Breast epithelium (tissue), 3 donors: Measurements from ENCODE around the gene AGPAT3.

ENCODE experiments used
- CTCF ChIP-seq, 3 donors: fragments of 450-650 bp; IDR thresholded peaks; one replicate each; pipeline ENCODE4 v1.5.1; 2016 to 2017; ENCODE audit warnings: antibody characterized with exemption in 3 of 3, mild to moderate bottlenecking in 3 of 3, moderate library complexity in 3 of 3
- POLR2A ChIP-seq: fragments of 450-650 bp; IDR thresholded peaks from one replicate; pipeline ENCODE4 v1.6.1; 2016; ENCODE audit warnings: antibody characterized with exemption, mild to moderate bottlenecking, moderate library complexity
- POLR2AphosphoS5 ChIP-seq, 3 donors: sonication (generic); formaldehyde crosslinking; IDR thresholded peaks; one replicate each; pipeline ENCODE4 v1.6.1; 2017; ENCODE audit warnings: antibody characterized with exemption in 3 of 3

GRCh38 chr21:43992121-43992520 lies 127.1 kb downstream of the AGPAT3 start:
- TF ChIP-seq CTCF (IDR thresholded peaks at IDR 0.05) (no peak), POLR2A (no peak), POLR2AphosphoS5 (IDR thresholded peaks at IDR 0.05) (no peak)
